ENCODE results near the gene EN1.

DNA sequence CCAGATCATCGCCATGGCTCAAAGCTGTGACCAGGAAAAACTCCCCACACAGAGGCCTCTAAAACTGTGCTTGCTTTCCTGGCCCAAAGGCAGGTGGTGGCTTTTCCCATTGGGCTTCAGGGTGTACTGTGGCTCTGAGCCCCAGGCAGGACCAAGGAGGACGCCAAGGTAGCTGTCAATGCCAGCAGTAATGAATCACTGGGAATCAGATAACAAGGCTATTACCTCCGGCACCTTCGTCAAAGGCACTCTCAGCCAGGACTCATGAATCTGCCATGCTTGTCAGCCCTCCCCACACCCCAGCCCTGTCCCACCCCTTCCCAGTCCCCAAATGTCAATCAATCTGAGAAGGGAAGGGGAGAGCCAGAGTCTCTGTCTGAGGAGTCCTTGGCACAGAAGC, 27.9 kb upstream of the EN1 start:
- TF ChIP-seq, protein P1, sequence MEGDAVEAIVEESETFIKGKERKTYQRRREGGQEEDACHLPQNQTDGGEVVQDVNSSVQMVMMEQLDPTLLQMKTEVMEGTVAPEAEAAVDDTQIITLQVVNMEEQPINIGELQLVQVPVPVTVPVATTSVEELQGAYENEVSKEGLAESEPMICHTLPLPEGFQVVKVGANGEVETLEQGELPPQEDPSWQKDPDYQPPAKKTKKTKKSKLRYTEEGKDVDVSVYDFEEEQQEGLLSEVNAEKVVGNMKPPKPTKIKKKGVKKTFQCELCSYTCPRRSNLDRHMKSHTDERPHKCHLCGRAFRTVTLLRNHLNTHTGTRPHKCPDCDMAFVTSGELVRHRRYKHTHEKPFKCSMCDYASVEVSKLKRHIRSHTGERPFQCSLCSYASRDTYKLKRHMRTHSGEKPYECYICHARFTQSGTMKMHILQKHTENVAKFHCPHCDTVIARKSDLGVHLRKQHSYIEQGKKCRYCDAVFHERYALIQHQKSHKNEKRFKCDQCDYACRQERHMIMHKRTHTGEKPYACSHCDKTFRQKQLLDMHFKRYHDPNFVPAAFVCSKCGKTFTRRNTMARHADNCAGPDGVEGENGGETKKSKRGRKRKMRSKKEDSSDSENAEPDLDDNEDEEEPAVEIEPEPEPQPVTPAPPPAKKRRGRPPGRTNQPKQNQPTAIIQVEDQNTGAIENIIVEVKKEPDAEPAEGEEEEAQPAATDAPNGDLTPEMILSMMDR (IDR thresholded peaks at IDR 0.05): no peak
- TF ChIP-seq POLR2A (IDR thresholded peaks at IDR 0.05): no peak

Data from upper lobe of left lung (tissue), 4 donors.